NCI-H2196 (cell line): ENCODE results near the gene FAM136A.
"Not testable (repeated sequence)": the region's sequence is repeated elsewhere in the genome, so short reads cannot be mapped to it uniquely, and the experiment has no call there.

Experiments used
- DNase-seq: peaks from one replicate; lab custom pipeline; 2025; ENCODE audit not compliant: unreplicated experiment; lab: John Stamatoyannopoulos, UW

Gene FAM136A

DNA sequence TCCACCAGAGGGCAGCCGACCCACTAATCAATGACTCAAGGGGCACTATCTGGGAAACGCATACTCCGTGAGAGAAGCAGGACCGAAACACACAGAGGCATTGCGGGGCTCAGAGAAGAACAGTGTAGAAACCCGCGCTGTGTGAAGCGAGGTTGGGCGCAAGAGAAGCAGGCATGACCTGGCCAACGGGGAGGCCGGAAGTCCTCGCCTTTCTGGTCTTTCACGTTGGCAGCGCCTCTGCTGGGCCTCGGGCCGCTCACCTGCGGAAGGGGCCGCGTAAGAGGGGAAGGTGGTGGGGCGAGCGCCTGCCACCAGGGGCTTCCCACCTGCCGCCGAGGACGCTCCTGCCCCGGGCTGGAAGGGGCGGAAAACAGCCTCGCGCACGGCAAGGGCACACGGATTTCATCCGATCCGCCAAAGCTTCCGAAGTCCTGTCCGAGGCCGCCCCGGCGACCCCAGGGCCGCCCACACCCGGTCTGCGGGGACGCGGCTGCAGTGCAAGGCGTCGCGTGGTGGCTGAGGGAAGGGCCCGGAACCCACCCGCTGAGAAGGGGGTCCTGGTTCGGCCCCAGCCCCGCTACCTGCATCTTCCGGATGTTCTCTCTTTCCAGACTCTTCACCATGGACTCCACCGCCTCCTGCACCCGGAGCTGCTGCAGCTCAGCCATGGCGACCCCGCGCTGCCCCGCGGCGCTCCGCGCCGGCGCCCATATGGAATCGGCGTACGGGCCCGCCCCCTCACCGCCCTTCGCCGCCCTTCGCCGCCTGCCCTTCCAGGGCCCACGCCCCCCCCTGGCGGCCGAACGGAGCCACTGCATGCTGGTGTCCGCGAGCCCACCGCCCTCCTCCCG is at the start of gene FAM136A:
FAM136A (minus strand) TSS at position 724 of the 851 bp plus-strand sequence; CDS start at position 668, 56 bp downstream.
- peak; percentile 68 for DNase-seq

DNA sequence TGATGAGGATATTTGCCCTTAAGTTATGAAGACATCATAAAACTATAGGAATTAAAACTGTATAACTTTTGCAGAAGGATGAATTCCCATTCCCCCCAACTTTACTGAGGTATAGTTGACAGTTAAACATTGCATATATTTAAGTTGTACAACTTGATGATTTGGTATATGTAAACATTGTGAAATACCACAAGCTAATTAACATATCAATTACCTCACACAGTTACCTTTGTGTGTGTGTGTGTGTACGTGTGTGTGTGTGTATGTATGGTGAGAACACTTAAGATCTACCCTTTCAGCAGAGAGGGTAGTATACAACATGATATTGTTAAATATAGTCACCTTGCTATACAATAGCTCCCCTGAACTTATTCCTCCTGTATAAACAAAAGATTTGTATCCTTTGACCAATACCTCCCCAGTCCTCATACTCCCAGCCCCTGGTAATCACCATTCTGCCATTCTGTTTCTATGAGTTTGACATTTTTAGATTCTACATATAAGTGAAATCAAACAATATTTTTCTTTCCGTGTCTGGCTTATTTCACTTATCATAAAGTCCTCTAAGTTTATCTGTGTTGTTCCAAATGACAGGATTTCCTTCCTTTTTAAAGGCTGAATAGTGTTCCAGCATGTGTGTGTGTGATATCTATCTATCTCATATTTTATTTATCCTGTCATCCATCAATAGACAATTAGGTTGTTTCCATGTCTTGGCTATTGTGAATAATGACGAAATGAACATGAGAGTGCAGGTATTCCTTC is 48.2 kb upstream of the FAM136A start:
- DNase-seq = no peak

DNA sequence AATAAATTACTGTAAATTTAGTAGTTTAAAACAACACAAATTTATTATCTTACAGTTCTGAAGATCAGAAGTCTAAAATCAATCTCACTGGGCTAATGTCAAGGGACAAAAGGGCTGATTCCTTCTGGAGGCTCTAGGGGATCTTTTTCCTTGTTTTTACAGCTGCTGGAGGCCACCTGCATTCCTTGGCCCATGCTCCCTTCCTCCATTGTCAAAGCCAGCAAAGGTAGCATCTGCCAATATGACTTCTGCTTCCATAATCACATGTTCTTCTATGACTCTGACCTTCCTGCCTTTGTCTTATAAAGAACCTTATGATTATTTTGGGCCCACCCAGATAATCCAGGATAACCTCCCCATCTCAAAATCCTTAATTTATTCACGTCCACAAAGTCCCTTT is 46.0 kb upstream of the FAM136A start:
- no peak for DNase-seq

DNA sequence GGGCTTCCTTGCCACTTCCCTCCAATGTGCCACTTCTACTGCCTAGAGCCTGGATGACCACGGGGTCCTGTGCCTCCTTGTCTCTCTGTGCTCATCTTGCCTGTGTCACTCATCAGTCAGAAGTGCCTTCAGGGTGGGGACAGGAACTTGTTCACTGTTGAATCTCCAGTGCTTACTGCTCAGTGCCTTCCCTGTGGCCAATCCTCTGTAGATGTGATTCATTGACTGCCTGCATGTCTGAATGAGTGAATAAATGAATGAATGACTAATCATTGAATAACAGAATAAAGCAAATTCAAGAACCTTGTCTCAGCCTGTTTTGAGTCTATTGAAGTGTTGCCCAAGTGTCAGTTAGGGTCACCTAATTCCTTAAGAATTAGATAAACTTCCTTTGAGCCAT is 42.3 kb upstream of the FAM136A start:
- DNase-seq = no peak

DNA sequence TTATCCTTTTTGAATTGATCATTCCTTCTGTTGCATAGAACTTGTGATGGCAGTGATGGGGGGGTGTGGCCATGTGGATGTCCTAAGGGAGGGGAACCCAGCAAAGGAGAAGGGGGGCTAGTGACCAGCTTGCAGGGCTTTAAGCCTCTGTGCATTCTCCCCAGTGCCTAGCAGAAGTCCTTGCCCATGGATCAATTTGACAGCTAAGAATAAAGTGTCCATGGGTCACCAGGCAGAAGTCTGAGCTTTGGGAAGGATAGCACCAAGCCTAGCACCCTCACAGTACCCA is 39.6 kb upstream of the FAM136A start:
- DNase-seq = no peak

DNA sequence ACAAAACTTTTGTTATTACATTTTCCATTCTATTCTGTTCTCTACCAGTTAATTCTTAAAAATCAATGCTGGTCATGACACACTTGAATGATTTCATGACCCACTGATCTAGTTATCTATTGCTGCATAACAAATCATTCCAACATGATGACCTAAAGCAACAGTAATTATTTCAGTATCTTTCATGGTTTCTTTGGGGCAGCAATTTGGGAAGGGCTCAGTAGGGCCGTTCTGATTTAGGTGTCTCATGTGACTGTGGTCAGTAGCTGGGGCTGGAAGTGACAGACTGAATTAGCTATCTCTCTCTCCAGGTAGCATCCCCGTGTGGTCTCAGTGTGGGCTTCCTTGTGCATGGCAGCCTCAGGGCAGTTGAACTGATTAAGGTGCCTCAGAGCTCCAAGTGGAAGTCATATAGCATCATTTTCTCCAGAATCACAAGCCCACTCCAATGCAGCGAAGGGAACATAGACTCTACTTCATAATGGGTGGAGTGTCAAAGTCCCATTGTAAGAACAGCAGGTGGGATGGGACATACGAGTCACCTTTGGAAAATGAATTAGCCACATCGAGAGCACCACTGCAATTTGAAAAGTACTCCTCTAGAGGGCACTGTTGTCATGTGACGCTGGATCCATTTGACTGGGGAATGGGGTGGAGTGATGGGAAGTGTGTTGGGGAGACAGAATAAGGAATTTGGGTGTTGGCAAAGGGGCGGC is 39.1 kb upstream of the FAM136A start:
- peak; percentile 31 for DNase-seq

DNA sequence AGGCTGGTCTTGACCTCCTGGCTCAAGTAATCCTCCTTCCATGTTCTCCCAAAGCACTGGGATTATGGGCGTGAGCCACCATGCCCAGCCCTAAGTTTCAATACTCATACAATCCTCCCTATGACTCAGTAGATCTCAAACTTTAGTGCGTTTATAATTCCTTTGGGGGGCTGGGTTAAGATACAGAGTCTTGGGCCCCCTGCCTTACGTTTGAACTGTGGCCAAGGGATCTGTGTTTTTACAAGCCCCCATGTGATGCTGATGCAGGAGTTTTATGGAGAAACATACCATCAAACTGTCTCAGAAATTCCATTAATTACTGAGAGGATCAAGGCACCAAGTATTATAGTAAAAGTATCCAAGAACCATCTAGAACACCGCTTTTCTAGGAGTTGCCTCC is 38.2 kb upstream of the FAM136A start:
- no peak for DNase-seq

DNA sequence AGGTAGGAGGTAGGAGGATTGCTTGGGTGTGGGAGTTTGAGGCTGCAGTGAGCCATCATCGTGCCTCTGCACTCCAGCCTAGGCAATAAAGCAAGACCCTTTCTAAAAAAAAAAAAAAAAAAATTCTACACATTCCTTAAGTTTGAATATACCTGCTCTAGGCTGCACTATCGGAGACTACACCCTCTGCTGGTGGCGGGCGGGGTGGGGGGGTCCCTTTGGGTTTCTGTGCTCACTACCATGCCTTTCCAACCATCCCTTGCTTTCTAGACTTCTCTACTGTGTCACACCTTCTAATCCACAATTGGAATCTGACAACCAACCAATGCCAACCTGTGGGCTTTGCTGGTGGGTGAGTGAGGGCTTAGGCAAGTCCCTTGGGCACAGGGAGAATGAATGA is 34.7 kb upstream of the FAM136A start:
- no peak for DNase-seq

DNA sequence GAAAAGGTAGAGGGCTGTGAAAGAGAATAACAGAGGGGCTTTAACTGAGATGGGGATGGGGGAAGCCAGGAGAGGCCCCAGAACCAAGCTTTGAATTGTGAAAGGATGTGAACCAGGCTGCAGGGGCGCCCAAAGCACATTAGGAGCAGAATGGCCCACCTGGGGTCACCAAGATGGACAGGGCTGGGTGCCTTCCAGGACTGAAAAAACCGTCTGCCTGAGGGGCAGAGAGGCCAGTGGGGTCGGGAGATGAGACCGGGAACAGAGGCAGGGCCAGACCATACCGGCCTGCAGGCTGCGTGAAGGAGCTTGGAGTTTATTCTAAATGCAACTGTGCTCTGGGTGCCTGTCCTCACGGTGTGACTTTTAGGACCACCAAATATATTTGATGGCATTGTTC is 29.1 kb upstream of the FAM136A start:
- no peak for DNase-seq

DNA sequence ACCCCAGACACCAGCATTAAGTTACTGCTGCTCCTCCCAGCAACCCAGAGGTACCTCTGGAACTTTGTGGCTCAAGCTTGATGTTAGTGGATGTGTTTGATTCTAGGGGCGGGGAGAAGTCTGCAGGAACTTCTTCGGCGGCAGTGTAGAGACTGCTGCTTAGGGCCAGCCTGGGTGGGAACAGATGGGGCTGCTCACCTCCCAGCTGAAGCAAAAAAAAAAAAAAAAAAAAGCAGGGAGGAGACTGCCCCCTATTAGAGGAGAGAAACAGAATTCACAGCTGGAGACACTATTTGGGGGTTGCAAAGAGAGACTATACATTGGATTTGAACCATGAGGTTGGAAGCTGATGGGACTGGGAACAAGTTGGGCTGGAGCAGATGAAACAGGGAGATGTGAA is 28.6 kb upstream of the FAM136A start:
- DNase-seq = no peak

DNA sequence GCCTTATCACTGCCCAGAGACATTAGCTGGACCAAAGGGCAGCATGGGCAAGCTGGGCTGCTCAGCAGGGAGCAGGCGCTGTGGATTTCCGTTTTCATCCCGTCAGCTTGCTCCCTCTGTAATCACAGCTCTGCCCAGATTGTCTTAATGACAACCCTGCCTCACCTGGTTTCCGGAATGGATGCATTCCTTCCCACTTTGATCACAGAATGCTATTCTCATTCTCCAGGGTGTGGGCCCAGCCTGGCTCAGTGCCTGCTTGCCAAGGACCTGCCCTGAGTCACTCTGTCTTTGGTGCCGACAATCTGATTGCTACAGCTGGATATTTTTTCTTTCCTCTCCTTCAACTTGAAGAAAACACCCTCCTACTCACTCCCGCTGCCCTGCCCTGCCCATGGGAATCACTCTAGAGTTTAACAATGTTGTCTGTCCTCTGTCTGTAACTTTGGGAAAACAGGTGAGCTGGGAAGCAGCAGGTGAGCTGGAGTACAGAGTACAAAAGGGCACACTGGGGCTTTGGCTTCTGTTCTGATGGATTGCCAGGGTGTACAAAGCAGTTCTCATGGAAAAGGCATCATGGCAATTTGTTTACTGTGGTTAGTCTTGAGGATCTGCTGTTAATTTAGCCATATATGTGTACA is 27.2 kb upstream of the FAM136A start:
- DNase-seq = peak; percentile 7

DNA sequence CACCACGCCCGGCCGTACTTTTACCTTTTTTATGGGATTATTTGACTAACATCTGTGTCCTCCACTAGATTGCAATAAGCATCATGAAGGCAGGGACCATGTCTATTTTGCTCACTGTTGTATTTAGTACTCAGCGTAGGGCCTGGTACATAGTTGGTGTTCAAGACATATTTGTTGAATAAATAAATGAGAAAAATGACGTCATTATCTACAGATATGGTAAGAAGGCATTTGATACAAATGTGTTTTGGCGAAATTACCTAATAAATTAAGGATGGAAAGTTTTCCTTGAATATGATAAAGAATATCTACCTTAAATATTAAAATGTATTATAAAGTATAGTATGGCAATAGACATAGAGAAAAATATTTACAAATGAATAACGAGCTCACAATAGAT is 24.0 kb upstream of the FAM136A start:
- DNase-seq = no peak

DNA sequence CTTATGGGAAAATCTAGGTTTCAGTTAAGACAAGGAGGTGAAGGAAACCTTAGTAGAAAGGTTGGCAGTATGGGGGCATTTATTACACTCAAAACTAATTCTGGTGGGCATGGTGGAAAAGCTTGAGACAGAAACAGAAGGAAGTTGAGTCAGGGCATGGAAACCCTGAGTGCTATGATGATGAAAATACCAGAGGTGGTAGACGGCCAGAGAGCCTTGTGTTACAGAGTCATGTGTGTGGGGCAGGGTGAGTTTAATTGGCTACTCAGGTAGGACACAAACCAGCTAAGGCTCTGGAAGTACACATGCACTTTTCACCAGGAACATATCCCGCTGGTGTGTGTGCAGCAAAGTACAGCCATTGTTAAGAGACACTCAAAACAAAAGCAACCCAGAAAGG is 20.7 kb upstream of the FAM136A start:
- no peak for DNase-seq

DNA sequence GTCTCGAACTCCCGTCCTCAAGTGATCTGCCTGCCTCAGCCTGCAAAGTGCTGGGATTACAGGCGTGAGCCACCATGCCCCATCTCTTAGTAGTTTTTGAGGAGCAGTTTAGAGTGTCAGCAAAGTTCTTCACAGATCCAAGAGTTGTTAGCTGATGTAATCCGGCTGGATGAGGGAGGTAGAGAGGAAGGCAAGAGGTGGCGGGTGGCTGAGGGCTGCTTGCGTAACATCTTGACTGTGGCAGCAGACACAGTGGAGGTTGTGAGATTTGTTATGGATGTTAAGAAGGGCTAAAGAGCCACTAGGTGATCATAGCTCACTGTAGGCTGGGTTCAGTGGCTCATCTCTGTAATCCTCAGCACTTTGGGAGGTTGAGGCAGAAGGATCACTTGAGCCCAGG is 19.5 kb upstream of the FAM136A start:
- no peak for DNase-seq

DNA sequence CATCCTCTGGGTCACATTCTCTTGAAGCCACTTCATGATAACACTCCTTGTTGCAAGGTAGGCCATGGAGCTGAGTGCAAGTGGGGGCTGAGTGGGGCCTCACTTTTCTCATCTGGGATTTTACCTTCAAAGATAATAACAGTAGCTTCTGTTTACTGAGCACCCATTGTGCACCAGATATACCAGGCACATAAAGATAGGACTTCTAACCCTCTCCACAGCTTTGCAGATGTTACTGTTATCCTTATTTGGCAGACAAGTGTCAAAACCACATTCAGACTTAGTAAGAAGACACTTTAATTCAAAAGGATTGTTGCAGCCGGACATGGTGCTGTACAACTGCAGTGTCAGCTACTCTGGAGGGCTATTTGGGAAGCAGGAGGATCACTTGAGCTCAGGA is 12.8 kb upstream of the FAM136A start:
- no peak for DNase-seq

DNA sequence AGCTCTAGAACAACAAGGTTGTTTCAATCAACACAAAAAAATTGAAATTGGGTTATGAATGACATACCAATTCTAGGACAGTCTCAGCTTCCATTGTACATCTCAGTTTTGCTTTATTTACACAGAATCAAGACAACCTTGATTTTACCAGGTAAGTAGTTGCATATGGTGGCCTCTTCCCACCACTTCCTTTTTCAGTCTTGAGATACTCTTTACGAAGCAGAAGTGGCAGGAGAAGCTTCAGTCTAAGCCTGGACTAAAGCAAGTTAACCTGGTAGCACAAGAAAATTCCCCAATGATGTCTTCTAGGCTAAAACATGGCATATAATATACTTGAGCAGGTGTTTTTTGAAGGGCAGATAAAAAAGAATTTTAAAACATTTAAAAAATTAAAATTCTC is 10.7 kb upstream of the FAM136A start:
- no peak for DNase-seq

DNA sequence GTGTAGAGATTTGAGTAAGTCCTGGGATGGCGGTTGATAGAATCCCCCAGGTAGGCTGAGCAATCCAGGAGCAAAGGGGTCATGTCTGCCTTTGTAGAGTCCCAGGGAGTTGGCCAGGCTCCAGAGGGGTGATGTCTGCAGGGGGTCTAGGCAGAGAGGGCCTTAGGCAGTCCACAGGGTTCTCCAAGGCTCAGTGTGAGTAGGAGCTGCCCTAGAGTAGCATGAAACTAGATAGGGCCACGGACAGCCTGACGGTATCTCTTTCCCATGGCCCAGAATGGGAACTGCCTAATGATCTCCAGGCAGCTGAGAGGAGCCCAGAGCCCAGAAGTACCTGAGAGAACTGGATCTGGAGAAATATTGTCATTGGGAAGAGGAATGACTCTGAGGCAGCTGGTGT is 9.0 kb upstream of the FAM136A start:
- no peak for DNase-seq

DNA sequence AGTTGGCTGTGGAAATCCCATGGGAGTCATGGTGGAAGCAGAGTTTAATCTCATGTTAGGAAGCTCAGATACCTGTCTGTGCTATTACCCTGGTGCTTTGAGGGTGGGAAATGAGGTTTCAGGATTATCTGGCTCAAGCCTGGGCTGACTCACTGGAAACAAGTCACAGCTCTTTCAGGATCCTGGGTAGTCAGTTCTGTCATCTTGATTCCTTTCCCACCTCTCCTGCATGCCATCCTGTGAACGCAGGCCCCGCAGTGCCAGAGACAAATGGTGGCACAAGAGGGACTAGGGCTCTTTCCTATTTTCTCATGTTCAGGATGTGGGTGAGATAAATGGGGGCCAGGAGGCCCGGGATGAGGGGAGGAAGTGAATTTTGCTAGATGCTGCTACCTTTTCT is 3.7 kb upstream of the FAM136A start:
- DNase-seq = no peak

DNA sequence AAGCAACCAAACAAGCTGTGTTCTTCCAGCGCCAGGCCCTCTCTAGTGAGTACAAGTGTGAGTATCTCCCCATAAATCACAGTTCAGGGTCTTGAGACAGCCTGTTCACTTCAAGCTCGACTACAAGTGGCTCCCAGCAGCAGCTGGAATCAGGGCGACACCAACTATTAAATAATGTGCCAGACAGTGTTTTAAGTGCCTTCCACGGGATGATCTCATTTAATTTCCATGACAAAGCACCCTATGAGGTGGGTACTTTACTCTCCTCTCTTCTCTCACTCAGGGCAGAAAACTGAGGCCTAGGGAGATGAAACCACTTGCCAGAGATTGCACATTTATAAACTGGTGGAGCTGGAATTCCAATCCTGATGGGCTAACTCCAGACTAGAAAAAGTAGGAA is 2.6 kb upstream of the FAM136A start:
- no peak for DNase-seq

DNA sequence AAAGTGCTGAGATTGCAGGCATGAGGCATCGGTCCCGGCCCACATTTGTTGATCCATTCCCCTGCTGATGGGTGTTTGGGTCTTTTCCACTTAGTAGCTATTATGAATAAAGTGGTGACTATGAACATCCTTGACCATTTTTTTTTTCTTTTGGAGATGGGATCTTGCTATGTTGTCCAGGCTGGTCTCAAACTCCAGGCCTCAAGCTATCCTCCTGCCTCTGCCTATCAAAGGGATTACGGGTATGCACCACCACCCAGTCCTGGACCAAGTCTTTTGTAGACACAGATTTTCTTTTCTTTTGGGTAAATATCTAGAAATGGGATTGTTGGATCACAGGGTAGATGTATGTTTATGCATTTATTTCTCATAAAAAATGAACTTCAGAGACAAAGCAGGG is 1.3 kb upstream of the FAM136A start:
- no peak for DNase-seq

DNA sequence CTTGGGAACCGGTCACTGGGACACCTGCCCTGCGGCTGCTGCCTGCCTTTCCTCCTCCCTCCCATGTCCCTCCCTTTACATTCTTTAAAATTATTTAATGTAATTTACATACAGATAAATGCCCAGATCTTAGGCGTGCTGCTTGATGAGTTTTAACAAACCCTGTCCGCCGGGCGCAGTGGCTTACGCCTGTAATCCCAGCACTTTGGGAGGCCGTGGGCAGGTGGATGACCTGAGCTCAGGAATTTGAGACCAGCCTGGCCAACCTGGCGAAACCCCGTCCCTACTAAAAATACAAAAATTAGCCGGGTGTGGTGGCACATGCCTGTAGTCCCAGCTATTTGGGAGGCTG is 304 bp upstream of the FAM136A start:
- DNase-seq = not testable (repeated sequence)
